HG03175 (cell line): ENCODE measurements around the gene ATXN1.

Experiments used
- ATAC-seq: cut with Tn5 transposase; IDR thresholded peaks from one replicate; pipeline ENCODE4 v1.9.1; 2021; ENCODE audit warnings: mild to moderate bottlenecking, moderate library complexity; ENCODE audit not compliant: unreplicated experiment

The ATXN1 gene

GRCh38 chr6:16747232-16748024 lies 13.8 kb downstream of the ATXN1 start:
- ATAC-seq, result no peak

- no peak for ATAC-seq
Measured at GRCh38 chr6:16746812-16747211, 14.4 kb downstream of the ATXN1 start.

GRCh38 chr6:16746401-16746800 lies 14.9 kb downstream of the ATXN1 start:
- ATAC-seq, result no peak

- ATAC-seq, result no peak
Measured at GRCh38 chr6:16743664-16744210, 17.5 kb downstream of the ATXN1 start.

- no peak for ATAC-seq
Measured at GRCh38 chr6:16742116-16742515, 19.1 kb downstream of the ATXN1 start.

DNA sequence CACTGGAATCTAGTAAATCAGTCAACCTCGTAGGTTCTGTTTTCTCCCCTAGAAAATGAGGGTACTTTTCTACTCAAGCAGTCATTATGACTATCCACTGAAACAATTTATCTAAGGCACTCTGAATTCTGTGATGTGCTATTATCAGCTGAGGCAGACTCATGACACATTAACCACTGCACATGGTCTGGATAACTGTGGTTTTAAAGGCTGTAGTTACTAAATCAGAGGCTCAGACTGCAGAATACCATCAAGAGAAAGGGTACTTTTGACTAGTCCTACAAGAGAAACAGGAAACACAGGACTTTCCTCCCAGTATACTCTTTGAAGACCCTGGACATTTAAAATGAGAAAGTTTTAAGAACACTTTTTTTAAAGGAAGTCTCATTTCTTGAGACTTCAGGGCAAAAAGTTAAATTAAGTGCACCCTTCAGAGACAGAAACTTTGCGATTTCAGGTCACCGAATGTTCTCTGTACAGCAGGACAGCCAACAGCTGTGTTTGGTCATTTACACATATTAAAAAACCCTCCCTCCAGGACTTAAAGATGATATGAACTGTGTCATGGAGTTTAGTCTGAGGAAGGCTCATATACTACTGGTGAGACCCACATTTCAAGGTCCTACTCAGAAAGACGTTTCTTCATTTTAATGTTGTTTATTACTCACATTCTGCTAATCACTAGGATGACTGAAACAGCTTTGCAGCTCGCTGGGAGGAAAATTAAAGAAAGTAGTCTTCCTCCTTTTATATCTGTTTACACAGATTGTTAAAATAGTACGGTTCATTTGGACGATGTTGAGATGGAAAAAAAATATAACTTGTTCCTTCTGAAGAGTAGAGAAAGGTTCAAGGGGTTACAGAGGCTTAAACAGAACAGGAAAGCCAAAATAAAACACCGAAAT lies 19.9 kb downstream of the ATXN1 start:
- ATAC-seq, result peak; percentile 83

DNA sequence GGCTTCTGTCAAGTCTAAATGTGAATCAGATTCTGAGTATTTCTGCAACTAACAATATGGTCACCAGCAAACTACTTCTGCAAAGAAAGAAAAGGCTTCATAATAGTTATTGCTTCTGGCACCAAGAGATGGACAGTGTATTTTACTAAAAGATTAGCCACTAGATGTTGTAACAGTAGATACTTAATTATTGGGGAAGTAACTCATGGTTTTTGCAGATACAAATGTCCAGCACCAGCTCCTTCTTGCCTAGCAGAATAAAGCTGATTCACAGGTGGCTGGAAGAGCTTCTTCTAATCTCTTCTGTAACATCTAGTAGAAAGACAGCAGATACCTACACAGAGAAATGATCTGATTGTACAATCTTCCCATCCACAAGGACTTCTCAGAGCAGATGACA lies 21.2 kb downstream of the ATXN1 start:
- ATAC-seq, result no peak

DNA sequence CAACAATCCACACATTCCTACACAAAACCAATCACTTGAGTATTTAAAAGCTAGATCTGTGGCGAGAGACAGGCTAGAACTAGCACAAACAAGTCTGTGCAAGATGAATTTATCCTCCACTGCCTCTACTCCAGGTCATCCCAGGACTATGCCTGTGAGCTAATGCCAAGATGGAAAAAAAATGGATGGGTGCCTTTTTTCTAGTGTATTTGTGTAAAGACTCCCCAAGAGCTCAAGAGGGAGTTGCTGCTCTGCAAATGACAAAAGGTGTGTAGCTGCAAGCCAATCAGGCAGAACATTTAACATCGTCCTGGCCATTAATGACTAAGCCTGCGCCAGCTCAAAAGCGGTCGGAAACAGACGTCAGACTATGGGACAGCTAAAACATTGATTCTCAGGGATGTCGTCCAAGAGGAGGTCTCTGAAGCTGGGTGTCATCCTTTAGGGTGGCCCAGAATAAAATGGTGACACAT lies 21.9 kb downstream of the ATXN1 start:
- no peak for ATAC-seq

DNA sequence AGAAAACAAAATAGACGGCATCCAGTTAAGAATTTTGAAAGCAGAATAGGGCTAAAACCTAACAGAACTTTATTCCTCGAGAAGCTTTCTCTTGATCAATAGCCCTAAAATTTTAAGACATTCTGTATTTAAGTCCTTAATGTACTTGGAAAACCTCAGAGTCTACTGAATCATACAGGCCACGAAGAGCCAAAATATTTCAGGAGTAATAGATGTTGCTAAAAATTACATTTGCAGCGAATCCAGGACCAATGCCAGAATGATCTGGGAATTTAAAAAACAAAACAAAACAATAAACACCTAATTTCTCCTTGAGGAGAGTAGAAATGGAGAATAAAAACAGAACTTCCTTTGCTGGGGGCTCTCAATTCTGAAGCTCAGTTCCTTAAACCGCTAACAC lies 23.3 kb downstream of the ATXN1 start:
- ATAC-seq, result no peak

DNA sequence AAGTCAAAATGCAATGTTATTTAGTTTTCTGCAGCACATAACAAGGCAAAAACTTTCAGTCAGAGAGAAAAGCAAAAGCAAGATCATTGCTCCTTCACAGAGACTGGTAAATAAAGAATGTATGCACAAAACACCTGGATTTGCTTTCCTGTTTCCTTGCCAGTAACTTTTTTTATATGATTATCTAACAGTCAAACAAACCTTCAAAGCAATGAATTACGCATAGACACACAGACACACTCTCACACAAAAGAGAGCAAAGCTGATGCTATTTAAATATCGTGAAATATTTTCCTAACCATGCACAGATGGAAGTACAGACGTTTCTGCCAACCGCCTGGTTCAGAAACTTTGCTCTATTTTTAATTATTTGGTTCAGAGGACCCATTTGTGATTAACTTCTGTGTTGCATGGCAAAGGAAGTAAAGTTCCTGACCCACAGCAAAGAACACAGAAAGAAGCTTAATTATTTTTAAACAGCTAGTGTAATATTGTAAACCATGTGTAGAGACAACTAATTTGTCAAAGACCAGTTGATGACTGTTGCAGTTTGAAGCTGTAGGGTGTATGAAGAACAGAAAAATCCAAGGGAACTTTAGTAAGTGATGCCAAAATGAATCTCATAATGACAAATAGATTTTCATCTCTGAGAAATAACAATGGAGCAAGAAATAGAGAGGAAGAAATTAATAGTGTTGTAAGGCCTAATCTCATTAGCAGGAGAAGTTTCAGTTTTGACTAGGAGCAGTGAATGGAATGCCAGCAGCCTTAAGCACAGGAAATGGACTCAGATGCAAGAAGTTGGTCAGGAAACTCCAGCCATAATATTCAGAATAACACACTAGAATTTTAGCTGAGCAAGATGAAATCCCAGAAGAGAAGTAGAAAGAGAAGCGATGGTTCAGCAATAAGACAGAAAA lies 24.1 kb downstream of the ATXN1 start:
- ATAC-seq, result no peak

DNA sequence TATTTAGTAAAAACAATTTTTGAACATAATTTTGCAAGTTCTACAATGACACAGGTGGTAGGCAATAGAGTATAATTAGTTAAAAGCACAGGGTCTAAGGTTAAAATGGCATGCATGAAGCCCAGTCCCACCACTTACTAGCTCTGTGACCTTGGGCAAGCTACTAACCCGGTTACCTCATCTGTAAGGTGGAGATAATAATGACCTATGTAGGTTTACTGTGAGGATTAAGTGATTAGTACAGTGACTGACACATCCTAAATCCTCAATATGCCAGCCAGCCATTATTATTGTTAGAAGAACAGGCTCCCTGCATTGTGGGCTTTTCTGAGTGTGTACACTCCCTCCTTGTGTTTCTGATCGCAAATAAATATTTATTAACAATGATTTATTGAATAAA lies 26.2 kb downstream of the ATXN1 start:
- no peak for ATAC-seq

DNA sequence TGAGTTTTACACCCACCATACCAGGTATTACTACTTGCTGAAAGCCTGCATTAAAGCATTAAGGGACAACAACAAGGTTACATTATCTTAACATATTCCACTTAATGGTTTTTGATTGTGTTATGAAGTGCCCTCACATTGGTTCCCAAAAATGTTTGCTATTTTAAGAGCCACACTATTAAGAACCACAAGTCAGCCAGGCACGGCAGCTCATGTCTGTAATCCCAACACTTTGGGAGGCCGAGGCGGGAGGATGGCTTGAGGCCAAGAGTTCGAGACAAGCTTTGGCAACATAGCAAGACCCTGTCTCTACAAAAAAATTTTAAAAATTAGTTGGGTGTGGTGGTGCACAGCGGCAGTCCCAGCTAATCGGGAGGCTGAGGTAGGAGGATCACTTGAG lies 28.2 kb downstream of the ATXN1 start:
- ATAC-seq, result no peak

- ATAC-seq, result peak; percentile 99
Measured at GRCh38 chr6:16731478-16732051, 29.7 kb downstream of the ATXN1 start.

DNA sequence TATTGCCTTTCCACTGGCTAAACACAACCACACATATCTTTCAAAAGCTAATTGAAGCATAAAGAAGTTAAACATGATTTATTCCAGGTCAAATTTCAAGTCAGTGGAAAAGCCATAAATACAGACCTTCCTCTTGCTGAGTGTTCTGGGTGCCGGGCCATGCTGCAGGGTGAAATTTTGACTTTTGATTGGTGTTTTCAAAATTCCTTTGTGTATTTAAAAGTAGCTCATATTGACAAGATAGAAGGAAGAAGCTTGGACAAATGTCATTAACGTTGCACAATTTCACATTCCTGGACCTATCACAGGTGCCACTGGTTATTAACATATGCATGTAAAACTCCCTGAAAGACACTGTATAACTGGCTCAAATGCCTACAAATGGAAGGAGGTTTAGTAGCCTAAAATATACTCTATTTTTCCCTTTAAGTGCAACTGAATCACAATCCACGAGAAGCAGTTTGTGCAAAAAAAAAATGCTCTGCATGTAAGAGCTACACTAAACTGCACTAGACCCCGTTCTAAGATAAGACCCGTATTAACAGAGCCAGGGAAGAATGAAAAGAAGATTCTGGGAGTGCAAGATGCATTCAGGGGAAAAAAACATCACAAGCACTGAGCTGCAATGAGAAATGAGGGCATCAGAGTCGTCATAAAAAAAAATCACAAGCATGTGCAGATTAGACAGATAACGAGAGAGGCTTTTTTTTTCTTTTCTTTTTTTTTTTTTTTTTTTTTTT lies 30.4 kb downstream of the ATXN1 start:
- no peak for ATAC-seq

DNA sequence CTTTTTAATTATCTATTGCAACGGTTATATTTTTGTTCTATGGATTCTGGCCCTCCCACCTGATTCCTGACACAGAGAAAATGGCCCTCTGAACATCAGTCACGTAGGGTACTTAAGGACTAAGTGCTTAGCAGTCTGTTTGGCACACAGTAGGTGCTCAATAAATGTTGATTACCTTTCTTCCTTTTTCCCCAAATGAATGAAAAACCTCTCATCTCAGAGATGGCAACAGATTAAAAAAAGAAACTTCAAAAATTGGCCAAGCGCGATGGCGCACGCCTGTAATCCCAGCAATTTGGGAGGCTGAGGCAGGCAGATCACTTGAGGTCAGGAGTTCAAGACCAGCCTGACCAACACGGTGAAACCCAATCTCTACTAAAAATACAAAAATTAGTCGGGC lies 31.5 kb downstream of the ATXN1 start:
- no peak for ATAC-seq

GRCh38 chr6:16729183-16729691 lies 32.0 kb downstream of the ATXN1 start:
- no peak for ATAC-seq

- no peak for ATAC-seq
Measured at GRCh38 chr6:16728513-16729182, 32.6 kb downstream of the ATXN1 start.

DNA sequence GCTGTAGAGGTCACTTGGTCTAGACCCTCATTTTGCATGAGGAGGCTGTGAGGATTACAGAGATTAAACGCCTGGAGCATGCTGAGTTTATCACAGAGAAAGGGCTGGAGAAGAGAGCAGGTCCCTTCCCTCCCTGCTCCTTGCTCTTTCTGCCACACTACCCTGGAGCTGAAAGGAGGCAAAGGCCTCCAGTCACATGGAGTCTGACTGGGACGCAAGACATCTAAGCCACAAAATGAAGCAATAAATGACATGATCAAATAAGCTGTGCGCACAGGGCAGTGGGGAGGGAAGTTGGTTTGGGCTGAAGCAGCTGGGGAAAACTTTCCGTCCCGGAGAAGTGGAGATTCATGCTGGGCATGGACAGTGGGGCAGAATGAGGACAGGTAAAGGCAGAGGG lies 33.3 kb downstream of the ATXN1 start:
- ATAC-seq, result no peak
